ENCODE data around the gene HSPH1. TPM values are rescaled to one million over a fixed set of nuclear protein-coding genes. Genes with fewer than 3 reads are reported as not detected.

Gene HSPH1
- total RNA-seq, 4 donors from 2014 or later = 36.5 to 47.0 (median 42.2) TPM

GRCh38 chr13:31124204-31124603 lies 37.5 kb downstream of the HSPH1 start:
- no peak for ATAC-seq
- TF ChIP-seq POLR2A (IDR thresholded peaks at IDR 0.05) (no peak), POLR2AphosphoS5 (IDR thresholded peaks at IDR 0.05) (no peak), EP300 (IDR thresholded peaks at IDR 0.05) (no peak)
- TF ChIP-seq, protein P1, sequence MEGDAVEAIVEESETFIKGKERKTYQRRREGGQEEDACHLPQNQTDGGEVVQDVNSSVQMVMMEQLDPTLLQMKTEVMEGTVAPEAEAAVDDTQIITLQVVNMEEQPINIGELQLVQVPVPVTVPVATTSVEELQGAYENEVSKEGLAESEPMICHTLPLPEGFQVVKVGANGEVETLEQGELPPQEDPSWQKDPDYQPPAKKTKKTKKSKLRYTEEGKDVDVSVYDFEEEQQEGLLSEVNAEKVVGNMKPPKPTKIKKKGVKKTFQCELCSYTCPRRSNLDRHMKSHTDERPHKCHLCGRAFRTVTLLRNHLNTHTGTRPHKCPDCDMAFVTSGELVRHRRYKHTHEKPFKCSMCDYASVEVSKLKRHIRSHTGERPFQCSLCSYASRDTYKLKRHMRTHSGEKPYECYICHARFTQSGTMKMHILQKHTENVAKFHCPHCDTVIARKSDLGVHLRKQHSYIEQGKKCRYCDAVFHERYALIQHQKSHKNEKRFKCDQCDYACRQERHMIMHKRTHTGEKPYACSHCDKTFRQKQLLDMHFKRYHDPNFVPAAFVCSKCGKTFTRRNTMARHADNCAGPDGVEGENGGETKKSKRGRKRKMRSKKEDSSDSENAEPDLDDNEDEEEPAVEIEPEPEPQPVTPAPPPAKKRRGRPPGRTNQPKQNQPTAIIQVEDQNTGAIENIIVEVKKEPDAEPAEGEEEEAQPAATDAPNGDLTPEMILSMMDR (IDR thresholded peaks at IDR 0.05) = no peak
- Histone ChIP-seq H3K4me1 (peaks cover 0 to 7% (median 0%) of the 10 kb centered on the region in 3 donors), H3K27ac (no peak overlapping the region), H3K27me3 (peaks cover 18% of the 10 kb centered on the region), H3K4me3 (no peak overlapping the region), H3K9me3 (peaks cover 0 to 6% (median 0%) of the 10 kb centered on the region in 3 donors), H3K36me3 (no peaks in the 10 kb centered on the region)
- WGBS, 2 donors (ENCODE audit: low coverage in 1 of 2) = 42 to 53% methylated on average over 4 to 7 of the region's 7 CpGs

- Histone ChIP-seq H3K4me3 (no peak overlapping the region), H3K4me1 (peaks cover 0 to 7% (median 0%) of the 10 kb centered on the region in 3 donors), H3K9me3 (peaks cover 0 to 6% (median 0%) of the 10 kb centered on the region in 3 donors), H3K27ac (no peak overlapping the region), H3K27me3 (peaks cover 21% of the 10 kb centered on the region), H3K36me3 (no peaks in the 10 kb centered on the region)
- no peak for ATAC-seq
- no peak for TF ChIP-seq POLR2AphosphoS5 (IDR thresholded peaks at IDR 0.05)
- no peak for TF ChIP-seq EP300 (IDR thresholded peaks at IDR 0.05)
- TF ChIP-seq POLR2A (IDR thresholded peaks at IDR 0.05) = no peak
- TF ChIP-seq, protein P1 (IDR thresholded peaks at IDR 0.05) = no peak
- 94 to 100% methylated on average over 3 to 5 of the region's 12 CpGs for WGBS, 2 donors (ENCODE audit: low coverage in 1 of 2)
Measured at GRCh38 chr13:31122544-31123260, 39.0 kb downstream of the HSPH1 start.

GRCh38 chr13:31122143-31122542 lies 39.6 kb downstream of the HSPH1 start:
- Histone ChIP-seq H3K36me3 (no peaks in the 10 kb centered on the region), H3K4me1 (peaks cover 0 to 7% (median 0%) of the 10 kb centered on the region in 3 donors), H3K27me3 (peaks cover 23% of the 10 kb centered on the region), H3K4me3 (no peak overlapping the region), H3K27ac (no peak overlapping the region), H3K9me3 (peaks cover 0 to 6% (median 0%) of the 10 kb centered on the region in 3 donors)
- no peak for ATAC-seq
- 82% methylated on average over 3 of the region's 4 CpGs; no CpG with 5 or more reads in 1 of the 2 donors for WGBS, 2 donors (ENCODE audit: low coverage in 1 of 2)
- TF ChIP-seq, protein P1 (IDR thresholded peaks at IDR 0.05) = no peak
- TF ChIP-seq EP300 (IDR thresholded peaks at IDR 0.05) = no peak

- 27 to 43% methylated on average over 4 of the region's 7 CpGs for WGBS, 2 donors (ENCODE audit: low coverage in 1 of 2)
- no peak for ATAC-seq
- H3K27ac ChIP-seq = no peak overlapping the region
- peaks cover 0 to 3% (median 0%) of the 10 kb centered on the region in 3 donors for H3K9me3 ChIP-seq
- TF ChIP-seq EP300 (IDR thresholded peaks at IDR 0.05) = no peak
- H3K36me3 ChIP-seq = no peaks in the 10 kb centered on the region
- H3K27me3 ChIP-seq = peaks cover 22% of the 10 kb centered on the region
- H3K4me3 ChIP-seq = no peak overlapping the region
- H3K4me1 ChIP-seq = peaks cover 0 to 7% (median 0%) of the 10 kb centered on the region in 3 donors
Measured at GRCh38 chr13:31121379-31122140, 40.1 kb downstream of the HSPH1 start.

DNA sequence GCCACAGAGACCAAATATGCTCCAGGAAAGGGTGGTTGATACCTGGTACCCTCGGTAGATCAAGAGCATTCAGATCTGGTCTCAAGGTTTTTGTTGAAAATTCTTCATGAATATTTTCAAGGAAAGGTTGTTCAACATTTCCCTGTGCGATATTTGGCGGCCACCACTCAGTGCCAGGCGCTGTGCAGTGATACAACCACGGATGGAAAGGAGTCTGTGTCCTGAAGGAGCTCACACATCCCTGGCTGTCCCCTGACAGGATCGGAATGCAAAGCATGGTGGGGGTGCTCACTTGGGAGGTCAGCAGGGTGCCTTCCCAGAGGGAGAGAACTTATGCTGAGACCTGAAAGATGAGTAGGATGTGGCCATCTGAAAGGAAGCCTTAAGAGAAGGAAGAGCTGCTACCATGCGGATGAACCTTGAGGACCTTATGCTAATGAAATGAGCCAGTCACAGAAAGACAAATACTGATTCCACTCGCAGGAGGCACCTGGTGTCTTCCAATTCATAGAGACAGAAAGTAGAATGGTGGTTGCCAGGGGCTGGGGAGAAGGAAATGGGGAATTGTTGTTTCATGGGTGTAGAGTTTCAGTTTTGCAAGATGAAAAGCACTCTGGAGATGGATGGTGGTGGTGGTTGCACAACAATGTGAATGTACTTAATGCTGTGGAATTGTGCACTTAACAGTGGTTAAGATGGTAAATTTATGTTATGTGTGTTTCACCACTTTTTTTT lies 41.6 kb downstream of the HSPH1 start:
- Histone ChIP-seq H3K36me3 (no peaks in the 10 kb centered on the region), H3K4me1 (peaks cover 0 to 7% (median 0%) of the 10 kb centered on the region in 3 donors), H3K27me3 (peaks cover 10% of the 10 kb centered on the region), H3K9me3 (no peaks in the 10 kb centered on the region), H3K27ac (no peak overlapping the region), H3K4me3 (no peak overlapping the region)
- ATAC-seq = no peak
- 85 to 92% methylated on average over 3 of the region's 8 CpGs for WGBS, 2 donors (ENCODE audit: low coverage in 1 of 2)
- TF ChIP-seq POLR2A (IDR thresholded peaks at IDR 0.05) (no peak), POLR2AphosphoS5 (IDR thresholded peaks at IDR 0.05) (no peak), EP300 (IDR thresholded peaks at IDR 0.05) (no peak)
- TF ChIP-seq, protein P1 (IDR thresholded peaks at IDR 0.05) = no peak

Data from gastroesophageal sphincter (tissue), 4 donors.